RWPE2 (cell line): ENCODE results near the gene SYNE1.

Source experiments
- ATAC-seq: fragments of 200-7000 bp; cut with Tn5 transposase; 3 replicates; pipeline ENCODE4 v1.9.1; 2021; ENCODE audit warnings: low read depth
- DNase-seq: peaks from one replicate; pipeline ENCODE4 v3.0.0-alpha.2; 2020; ENCODE audit warnings: low spot score
- H3K27ac ChIP-seq: fragments of 450-650 bp; 2 replicates; pipeline ENCODE4 v1.5.1; 2017; ENCODE audit warnings: mild to moderate bottlenecking; ENCODE audit not compliant: poor library complexity, severe bottlenecking
- H3K27me3 ChIP-seq: fragments of 250-450 bp; sonication (Bioruptor Pico); 2 replicates; pipeline ENCODE4 v1.5.1; 2021; ENCODE audit warnings: mild to moderate bottlenecking, moderate library complexity; ENCODE audit not compliant: insufficient read depth, poor library complexity, severe bottlenecking
- H3K36me3 ChIP-seq: fragments of 250-450 bp; sonication (Bioruptor Pico); 2 replicates; pipeline ENCODE4 v1.5.1; 2020; ENCODE audit warnings: low read depth, mild to moderate bottlenecking, moderate library complexity
- H3K4me1 ChIP-seq: fragments of 250-450 bp; sonication (Bioruptor Pico); 2 replicates; pipeline ENCODE4 v1.5.1; 2021; ENCODE audit warnings: mild to moderate bottlenecking, moderate library complexity; ENCODE audit not compliant: insufficient read depth, poor library complexity, severe bottlenecking
- H3K4me3 ChIP-seq: fragments of 250-450 bp; sonication (Bioruptor Pico); 2 replicates; pipeline ENCODE4 v1.5.1; 2021; ENCODE audit warnings: mild to moderate bottlenecking, moderate library complexity; ENCODE audit not compliant: severe bottlenecking
- H3K9me3 ChIP-seq: fragments of 250-450 bp; sonication (Bioruptor Pico); 2 replicates; pipeline ENCODE4 v1.5.1; 2021; ENCODE audit warnings: mild to moderate bottlenecking, moderate library complexity; ENCODE audit not compliant: severe bottlenecking
- TF ChIP-seq, protein P1 (sequence below): fragments of 450-650 bp; IDR thresholded peaks from one replicate; pipeline ENCODE4 v1.5.1; 2017; ENCODE audit warnings: mild to moderate bottlenecking, moderate library complexity; ENCODE audit not compliant: poor library complexity, severe bottlenecking

Gene SYNE1

DNA sequence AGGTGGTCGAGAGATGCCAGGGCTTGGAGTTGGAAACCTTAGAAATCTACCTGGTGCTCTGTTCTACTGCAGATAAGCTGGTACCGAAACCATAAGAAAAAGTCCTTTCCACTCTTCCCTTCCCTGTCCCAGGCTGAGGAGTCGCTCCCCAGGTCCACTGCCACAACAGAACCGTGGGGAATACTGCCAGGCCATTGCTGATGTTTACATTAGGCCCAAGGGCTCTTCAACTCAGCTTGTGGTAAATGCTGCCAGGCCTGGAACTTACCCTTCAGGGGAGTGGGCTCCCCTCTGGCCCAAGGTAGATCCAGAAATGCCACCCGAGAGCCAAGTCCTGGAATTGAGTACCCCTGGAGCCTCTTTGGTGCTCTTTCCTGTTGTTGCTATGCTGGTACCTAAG, 441.3 kb downstream of the SYNE1 start:
- Histone ChIP-seq H3K27ac (no peak overlapping the region), H3K4me1 (no peaks in the 10 kb centered on the region), H3K27me3 (no peaks in the 10 kb centered on the region), H3K36me3 (no peaks in the 10 kb centered on the region), H3K9me3 (peaks cover 2% of the 10 kb centered on the region), H3K4me3 (no peak overlapping the region)
- no peak for DNase-seq
- no peak for ATAC-seq
- TF ChIP-seq, protein P1, sequence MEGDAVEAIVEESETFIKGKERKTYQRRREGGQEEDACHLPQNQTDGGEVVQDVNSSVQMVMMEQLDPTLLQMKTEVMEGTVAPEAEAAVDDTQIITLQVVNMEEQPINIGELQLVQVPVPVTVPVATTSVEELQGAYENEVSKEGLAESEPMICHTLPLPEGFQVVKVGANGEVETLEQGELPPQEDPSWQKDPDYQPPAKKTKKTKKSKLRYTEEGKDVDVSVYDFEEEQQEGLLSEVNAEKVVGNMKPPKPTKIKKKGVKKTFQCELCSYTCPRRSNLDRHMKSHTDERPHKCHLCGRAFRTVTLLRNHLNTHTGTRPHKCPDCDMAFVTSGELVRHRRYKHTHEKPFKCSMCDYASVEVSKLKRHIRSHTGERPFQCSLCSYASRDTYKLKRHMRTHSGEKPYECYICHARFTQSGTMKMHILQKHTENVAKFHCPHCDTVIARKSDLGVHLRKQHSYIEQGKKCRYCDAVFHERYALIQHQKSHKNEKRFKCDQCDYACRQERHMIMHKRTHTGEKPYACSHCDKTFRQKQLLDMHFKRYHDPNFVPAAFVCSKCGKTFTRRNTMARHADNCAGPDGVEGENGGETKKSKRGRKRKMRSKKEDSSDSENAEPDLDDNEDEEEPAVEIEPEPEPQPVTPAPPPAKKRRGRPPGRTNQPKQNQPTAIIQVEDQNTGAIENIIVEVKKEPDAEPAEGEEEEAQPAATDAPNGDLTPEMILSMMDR, result no peak

DNA sequence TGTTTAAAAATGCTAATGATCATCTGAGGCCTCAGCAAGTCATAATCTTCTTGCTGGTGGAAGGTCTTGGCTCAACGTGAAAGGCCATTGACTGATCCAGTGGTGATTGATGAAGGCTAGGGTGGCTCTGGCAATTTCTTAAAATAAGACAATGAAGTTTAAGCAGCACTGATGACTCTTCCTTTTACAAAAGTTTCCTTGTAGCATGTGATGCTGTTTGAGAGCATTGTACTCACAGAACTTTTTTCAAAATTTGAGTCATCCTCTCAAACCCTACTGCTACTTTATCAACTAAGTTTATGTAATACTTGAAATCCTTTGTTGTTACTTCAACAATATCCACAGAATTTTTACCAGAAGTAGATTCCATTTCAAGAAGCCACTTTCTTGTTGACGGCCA, 447.4 kb downstream of the SYNE1 start:
- no peak for DNase-seq
- TF ChIP-seq, protein P1, result no peak
- Histone ChIP-seq H3K27me3 (no peaks in the 10 kb centered on the region), H3K27ac (no peak overlapping the region), H3K4me1 (no peaks in the 10 kb centered on the region), H3K36me3 (no peaks in the 10 kb centered on the region), H3K9me3 (peaks cover 2% of the 10 kb centered on the region), H3K4me3 (no peak overlapping the region)
- ATAC-seq, result no peak

DNA sequence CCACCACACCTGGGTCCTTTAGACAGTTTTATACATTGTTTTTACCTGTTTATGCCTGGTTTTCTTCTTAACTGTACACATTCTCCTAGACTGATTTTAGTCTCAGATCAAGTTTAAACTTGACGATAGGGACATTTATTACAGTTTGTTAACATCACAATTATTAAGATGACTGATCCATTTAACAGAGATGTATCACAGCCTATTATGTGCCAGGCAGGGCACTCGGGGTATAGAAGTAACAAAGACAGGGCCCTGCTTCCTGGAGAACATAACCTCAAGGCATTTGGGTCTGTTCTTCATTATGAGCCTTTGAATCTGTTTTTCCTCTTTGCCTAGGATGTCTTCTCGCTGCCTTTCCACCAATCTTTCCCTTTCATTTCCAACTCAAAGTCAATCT, 449.2 kb downstream of the SYNE1 start:
- H3K36me3 ChIP-seq, result no peaks in the 10 kb centered on the region
- no peak overlapping the region for H3K27ac ChIP-seq
- DNase-seq, result no peak
- peaks cover 2% of the 10 kb centered on the region for H3K9me3 ChIP-seq
- H3K27me3 ChIP-seq, result no peaks in the 10 kb centered on the region
- no peaks in the 10 kb centered on the region for H3K4me1 ChIP-seq
- ATAC-seq, result no peak
- no peak overlapping the region for H3K4me3 ChIP-seq
- TF ChIP-seq, protein P1, result no peak

DNA sequence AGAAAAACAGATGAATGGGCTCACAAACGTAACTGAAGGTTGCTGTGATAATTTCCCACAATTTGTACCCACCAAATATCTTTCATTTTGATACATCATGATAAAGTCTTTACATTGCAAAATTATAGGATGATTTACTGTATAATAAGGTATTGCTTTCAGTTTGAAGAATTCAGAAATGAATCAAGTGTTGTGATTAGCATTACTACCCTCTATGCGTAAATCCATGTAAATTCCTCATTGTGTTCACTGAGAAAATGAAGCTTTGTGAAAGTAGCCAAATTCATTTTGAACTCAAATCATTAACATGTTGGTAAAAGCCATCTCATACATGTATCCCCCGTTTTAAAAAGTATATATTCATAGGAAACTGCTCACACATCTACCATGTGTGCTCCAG, 450.3 kb downstream of the SYNE1 start:
- Histone ChIP-seq H3K36me3 (no peaks in the 10 kb centered on the region), H3K9me3 (peaks cover 2% of the 10 kb centered on the region), H3K4me1 (no peaks in the 10 kb centered on the region), H3K27me3 (no peaks in the 10 kb centered on the region), H3K4me3 (no peak overlapping the region), H3K27ac (no peak overlapping the region)
- ATAC-seq (no peak), DNase-seq (no peak)
- TF ChIP-seq, protein P1, result no peak

DNA sequence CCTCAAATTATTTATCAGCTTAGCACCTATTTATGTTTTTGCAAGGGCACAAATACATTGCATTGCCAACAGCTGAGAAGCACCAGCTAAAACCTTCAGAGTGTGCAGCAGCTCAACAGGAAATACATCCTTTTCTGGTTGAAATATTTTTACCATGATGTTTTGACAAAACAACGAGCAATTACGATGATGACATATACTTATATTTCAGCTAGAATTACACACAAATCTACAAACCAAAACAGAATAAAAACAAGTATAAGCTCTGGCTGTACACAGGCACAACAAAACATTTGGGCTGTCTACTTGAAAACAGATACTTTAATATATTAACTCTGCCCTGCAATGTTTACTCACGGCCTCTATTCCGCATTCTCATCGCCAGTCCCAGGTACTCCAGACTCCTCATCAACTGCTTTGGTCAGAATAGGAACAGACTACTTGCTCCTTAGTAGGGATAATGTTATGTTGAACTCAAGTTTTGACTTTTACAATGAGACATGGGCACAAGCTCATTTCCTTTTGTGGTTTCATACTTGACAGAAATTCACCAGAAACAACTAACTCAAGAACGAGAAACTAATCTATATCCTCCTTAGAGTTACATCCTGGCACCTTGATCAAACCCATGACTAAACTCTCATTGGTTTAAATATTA, 452.1 kb downstream of the SYNE1 start:
- TF ChIP-seq, protein P1, result no peak
- Histone ChIP-seq H3K9me3 (no peaks in the 10 kb centered on the region), H3K4me1 (no peaks in the 10 kb centered on the region), H3K27ac (no peak overlapping the region), H3K4me3 (no peak overlapping the region), H3K27me3 (no peaks in the 10 kb centered on the region), H3K36me3 (no peaks in the 10 kb centered on the region)
- no peak for ATAC-seq
- DNase-seq, result no peak
